Measurements from ENCODE around the gene INTS3.

The INTS3 gene

DNA sequence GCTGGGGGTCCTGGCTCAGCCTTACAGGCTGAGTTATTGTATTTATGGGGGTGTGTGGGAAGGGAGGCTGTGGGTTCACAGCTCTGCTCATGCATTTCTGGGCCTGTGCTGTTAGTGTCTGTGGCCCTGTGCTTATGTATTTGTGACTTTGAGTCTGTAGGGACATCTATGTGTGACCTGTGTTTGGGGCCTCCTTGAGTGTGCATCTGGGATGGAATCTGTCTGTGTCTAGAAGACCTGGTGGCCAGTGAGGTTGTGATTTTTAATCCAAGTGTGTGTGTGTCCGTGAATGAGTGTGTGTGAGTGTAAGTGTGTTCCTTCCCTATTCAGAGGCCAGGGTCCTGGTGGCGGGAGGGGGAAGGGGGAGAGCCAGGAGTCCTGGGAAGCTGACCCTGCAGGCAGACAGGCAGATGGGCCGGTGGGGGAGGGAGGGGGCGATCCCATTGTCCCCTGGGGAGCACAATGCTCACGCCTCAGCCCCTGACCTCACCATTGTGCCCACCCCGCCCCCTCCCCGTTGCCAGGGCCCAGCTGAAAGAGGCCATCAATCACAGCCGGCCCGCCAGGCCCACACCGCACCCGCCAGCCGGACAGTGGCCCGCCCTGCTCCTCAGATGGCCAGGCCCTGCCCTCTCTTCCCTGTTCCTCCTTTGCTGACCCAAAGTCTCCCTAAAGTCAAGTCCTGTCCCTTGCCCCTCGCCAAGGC, 66.9 kb downstream of the INTS3 start:
- DNase-seq (ENCODE audit: low read depth, low spot score), result no peak

GRCh38 chr1:153795330-153795837, 67.5 kb downstream of the INTS3 start:
- DNase-seq (ENCODE audit: low read depth, low spot score), result no peak

- DNase-seq (ENCODE audit: low read depth, low spot score), result no peak
Measured at GRCh38 chr1:153795934-153796785, 68.3 kb downstream of the INTS3 start.

- DNase-seq (ENCODE audit: low read depth, low spot score), result no peak
Measured at GRCh38 chr1:153796786-153797659, 69.2 kb downstream of the INTS3 start.

DNA sequence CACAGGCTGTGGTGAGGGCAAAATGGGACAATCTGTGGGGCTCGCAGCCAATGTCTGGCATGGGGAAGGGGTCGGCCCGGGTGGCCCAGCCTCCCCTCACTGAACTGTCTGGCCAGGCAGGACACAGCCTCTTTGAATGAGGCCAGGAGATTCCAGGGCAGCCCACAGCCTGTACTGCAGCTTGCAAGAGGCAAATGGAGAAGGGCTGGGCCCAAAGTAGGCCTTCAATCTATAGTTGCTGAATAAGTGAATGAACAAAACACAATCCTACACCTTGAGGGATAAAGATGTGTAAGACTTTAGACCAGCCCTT, 70.6 kb downstream of the INTS3 start:
- no peak for DNase-seq (ENCODE audit: low read depth, low spot score)

GRCh38 chr1:153799016-153799415, 71.2 kb downstream of the INTS3 start:
- no peak for DNase-seq (ENCODE audit: low read depth, low spot score)

DNA sequence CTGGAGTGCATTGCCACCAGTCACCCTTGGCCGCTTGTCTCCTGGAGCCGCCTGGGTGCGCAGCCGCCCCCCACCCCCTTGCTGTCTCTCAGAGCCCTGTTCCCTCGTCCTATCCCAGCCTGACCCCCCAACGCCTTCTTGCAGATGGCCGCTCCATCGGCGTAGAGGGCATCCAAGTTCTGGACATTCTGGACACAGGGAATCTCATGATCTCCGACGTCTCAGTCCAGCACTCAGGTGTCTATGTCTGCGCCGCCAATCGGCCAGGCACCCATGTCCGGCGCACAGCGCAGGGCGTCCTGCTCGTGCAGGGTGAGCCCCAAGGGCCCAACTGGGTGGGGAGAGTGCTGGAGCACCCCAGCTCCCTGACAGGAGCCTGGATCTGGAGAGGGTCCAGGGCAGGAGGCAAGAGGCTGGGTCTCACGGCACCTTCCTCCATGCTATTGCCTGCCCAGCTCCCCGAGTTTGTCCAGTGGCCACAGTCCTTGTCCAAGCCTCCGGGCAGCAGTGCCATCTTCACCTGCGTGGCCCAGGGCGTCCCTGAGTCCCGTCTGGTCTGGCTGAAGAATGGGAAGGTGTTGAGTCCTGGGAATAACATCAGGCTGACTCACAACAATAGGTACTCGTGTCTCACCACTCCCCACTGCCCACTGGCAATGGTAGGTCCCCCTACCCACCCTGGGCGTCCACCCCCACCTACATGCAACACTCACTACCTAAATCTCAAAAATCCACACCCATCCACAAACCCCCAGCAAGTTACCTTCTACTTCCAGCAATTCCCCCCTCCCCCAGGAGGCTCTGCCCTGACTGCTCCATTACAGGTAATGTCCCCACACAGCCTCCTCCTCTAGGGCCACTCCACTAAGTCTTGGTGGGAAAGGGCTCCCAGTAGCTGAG, 72.0 kb downstream of the INTS3 start:
- no peak for DNase-seq (ENCODE audit: low read depth, low spot score)

GRCh38 chr1:153800516-153800915, 72.7 kb downstream of the INTS3 start:
- DNase-seq (ENCODE audit: low read depth, low spot score), result no peak

DNA sequence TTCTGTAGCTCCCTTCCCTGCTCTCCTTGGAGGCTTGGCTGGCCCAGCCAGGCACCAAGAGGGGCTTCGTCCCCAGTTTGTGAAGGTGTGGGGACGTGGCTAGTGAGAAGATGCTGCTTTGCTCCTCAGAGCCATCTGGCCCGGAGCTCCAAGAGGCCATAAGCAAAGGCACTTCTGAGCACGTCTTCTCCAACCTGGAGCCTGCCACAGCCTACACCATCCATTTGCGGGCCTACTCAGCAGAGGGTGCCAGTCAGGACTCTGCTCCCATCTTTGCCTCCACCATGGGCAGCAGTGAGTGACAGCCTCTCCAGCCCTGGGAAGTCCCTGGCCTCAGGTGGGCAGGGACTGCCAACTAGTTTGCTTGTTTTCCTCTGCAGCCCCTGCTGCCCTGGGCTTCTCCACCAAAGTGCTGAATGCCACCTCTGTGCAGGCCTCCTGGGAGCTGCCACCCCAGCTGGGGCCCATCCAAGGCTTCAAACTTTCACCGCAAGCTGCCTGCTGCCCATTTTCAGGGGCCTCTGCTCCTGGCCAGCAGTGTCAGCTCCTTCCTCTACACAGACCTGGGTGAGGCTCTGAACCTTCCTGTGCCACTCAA, 73.3 kb downstream of the INTS3 start:
- no peak for DNase-seq (ENCODE audit: low read depth, low spot score)

DNA sequence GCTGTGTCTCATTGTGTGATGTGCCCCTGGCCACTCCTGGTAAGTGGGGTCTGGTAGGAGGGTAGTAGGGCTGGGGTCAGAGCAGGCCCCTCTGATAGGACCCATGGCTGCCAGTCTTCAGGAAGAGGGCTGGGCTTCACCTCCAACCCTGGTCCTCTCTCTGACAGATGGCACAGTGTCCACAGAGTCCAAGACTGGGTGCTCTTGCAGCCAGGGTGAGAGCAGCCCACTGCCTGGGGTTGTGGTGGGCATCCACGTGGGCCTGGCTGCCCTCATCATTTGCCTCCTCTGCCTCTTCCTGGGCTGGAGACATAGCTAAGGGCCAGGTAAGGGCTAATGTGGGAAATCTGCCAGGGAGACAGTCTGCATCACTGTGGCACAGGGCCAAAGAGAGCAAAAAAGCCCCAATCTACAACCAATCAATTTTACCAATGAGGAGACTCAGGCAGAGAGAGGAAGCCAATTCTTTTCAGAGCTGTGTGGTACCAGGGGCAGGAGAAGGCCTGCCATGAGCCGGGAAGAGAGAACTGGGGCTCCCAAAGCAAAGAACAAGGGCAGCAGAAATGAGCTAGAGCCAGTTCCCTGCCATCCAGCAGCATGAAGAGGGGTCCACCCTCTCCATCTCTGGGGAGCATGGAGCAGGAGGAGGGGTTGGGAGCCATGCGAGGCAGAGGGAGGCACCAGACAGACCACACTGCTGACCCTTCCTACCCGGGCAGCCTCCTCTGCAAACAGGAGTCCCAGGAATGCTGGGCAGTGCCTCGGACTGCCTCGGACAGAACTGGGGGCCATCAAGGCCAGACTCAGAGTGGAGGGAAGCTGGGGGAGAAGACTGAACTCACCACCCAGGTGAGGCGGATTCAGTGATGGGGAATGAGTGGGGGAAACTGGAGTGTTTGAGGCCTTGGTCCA, 74.2 kb downstream of the INTS3 start:
- no peak for DNase-seq (ENCODE audit: low read depth, low spot score)

GRCh38 chr1:153803470-153804056, 75.7 kb downstream of the INTS3 start:
- DNase-seq (ENCODE audit: low read depth, low spot score), result no peak

- no peak for DNase-seq (ENCODE audit: low read depth, low spot score)
Measured at GRCh38 chr1:153804112-153804511, 76.3 kb downstream of the INTS3 start.

- DNase-seq (ENCODE audit: low read depth, low spot score), result no peak
Measured at GRCh38 chr1:153805042-153805745, 77.3 kb downstream of the INTS3 start.

DNA sequence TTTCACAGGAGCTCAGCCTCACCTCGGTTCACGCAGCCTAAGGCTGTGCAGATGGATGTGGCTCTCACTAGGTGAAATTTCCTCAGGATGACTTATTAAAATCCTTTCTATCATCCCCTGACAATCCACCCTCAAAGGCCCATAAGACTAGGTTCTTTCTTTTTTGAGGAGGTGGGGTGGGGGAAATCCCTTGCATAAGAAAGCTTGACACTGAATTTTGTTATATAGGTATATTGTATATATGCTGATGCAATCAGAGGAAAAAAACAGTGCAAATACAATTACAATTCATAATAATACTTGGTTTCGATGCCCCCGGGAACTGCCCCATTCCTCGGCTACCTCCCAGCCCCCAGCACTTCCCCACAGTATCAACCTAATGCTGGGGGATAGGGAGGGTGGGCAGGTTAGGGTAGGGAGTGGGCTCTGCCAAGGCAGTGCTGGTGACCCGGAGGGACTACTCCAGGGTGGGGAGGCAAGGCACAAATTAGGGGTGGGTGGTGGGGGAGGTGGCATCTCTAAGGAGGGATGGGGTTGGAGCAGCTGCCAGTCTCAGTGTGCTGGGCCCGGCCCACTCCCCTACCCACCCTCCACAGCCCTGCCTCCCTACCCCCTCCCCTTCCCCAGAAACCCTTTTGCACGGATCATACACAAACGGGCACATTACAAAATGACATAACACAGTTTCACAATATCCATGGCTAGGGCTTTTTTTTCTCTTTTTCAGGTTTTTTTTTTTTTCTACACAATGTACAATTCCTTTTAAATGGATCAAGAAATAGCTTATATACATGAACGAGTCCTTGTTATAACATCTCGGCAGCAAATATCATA, 78.3 kb downstream of the INTS3 start:
- no peak for DNase-seq (ENCODE audit: low read depth, low spot score)

DNA sequence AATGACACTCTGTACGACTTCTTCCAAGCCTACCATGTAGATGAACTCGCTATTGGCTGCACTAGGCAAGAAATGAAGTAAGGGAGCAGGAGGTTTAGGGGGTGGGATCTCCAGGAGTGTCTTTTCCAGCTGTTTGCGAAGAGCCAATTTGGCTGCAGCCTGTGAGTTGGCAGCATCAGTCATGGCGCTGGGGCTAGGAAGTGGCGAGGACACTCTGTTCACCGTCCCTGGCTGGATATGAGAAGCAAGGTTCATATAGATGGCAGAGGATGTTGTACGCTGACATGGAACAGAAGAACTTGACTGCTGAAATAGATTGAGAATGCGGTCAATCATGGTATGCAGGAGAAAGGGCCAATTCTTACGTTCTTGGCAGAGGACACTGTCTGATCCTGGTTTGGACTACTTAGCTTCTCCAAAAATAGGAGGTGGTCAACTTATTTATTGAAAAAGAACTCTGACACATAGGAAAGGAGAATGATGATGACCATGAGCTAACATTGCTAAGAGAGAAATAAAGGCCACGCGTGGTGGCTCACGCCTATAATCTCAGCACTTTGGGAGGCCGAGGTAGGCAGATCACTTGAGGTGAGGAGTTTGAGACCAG, 88.5 kb downstream of the INTS3 start:
- DNase-seq (ENCODE audit: low read depth, low spot score), result no peak

DNA sequence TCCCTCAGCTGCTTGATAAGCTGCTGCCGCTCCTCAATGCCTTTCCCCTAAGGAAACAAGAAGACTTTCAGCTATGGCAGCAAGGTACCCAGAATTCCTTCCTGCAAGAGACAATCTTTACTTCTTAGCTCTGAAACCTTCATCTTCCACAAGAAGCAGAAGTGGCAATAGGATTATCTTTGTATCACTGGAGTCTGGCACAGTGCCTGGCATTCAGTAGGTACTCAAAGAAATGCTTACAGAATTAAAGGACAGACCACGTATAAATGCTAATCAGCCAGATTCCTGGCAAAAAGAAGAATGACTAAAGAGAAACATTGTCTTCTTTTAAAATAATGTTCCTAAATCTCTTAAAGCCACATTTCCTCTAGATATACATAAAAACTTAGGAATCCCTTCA, 91.0 kb downstream of the INTS3 start:
- no peak for DNase-seq (ENCODE audit: low read depth, low spot score)
